ENCODE results near the gene TAF6. TPM values are rescaled to one million over a fixed set of nuclear protein-coding genes. Genes with fewer than 3 reads are reported as not detected.
A peak's percentile ranks its signal among the peaks of the same experiment; 100 is the strongest.

Gene TAF6
- total and polyA plus RNA-seq, 9 of the 15 experiments (the other 6 are each of a cell fraction or from before 2014, with no cell fraction given) = 0.78 to 78.7 (median 21.3) TPM

DNA sequence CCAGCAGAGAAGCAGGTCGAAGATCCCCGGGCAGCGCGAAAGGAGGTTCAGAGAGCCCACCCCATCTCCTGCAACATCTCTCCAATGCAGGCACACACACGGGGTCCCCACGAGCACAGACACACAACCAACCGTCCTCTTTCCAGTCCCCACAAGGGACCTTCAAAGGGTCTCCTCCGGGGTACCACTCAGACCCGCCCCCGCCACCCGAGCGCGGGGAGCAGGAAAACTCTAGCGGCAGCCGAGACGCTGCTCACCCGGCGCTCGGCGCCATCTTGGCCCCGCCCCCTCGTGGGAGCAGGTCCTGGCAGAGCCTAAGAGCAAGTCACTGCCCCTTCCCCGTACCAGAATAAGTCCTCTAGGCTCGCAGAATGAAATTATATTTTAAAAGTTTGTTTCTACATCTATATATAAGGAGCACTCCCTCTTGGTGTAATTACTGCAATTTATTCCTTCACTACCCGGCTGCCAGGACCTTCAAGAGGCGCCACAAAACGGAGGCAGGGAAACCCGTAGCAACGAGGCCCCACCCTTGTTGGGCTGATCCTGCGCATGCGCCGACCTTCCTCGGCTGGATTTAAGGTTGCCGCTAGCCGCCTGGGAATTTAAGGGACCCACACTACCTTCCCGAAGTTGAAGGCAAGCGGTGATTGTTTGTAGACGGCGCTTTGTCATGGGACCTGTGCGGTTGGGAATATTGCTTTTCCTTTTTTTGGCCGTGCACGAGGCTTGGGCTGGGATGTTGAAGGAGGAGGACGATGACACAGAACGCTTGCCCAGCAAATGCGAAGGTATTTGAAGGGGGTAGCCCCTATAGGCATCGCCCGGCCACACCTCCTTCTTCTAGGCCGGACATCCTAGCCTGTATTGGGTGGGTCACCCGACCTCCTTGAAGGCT is at the start of gene TAF6, which contains the start of gene CNPY4 (continued):
- TF ChIP-seq PHF20 (IDR thresholded peaks at IDR 0.05; ENCODE audit: partially characterized antibody) (peak; percentile 84), DMBX1 (CRISPR knock-in tag; IDR thresholded peaks at IDR 0.05; ENCODE audit: borderline replicate concordance) (0 out of 2 replicates have a peak, but pooled peaks have one; percentile 16), MCM2 (IDR thresholded peaks at IDR 0.05; ENCODE audit: low read depth) (no peak), SMARCE1 (IDR thresholded peaks at IDR 0.05) (peak; percentile 18; the same call in 1 of the 2 replicates), ARNT (IDR thresholded peaks at IDR 0.05) (peak; percentile 22 to 98; a peak in 3 of 4 replicates), ZNF445 (CRISPR knock-in tag; IDR thresholded peaks at IDR 0.05; ENCODE audit: low read depth) (peak; percentile 67; the same call in 1 of the 2 replicates), KLF1 (tag; IDR thresholded peaks at IDR 0.05) (peak; percentile 91), PHF8 (IDR thresholded peaks at IDR 0.05; ENCODE audit: borderline replicate concordance, low read length) (peak; percentile 92)
- TF ChIP-seq, protein P1, sequence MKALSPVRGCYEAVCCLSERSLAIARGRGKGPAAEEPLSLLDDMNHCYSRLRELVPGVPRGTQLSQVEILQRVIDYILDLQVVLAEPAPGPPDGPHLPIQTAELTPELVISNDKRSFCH (CRISPR knock-in tag; IDR thresholded peaks at IDR 0.05) = no peak
- TF ChIP-seq, protein P1 (tag; IDR thresholded peaks at IDR 0.05) = no peak
- TF ChIP-seq, protein P2, sequence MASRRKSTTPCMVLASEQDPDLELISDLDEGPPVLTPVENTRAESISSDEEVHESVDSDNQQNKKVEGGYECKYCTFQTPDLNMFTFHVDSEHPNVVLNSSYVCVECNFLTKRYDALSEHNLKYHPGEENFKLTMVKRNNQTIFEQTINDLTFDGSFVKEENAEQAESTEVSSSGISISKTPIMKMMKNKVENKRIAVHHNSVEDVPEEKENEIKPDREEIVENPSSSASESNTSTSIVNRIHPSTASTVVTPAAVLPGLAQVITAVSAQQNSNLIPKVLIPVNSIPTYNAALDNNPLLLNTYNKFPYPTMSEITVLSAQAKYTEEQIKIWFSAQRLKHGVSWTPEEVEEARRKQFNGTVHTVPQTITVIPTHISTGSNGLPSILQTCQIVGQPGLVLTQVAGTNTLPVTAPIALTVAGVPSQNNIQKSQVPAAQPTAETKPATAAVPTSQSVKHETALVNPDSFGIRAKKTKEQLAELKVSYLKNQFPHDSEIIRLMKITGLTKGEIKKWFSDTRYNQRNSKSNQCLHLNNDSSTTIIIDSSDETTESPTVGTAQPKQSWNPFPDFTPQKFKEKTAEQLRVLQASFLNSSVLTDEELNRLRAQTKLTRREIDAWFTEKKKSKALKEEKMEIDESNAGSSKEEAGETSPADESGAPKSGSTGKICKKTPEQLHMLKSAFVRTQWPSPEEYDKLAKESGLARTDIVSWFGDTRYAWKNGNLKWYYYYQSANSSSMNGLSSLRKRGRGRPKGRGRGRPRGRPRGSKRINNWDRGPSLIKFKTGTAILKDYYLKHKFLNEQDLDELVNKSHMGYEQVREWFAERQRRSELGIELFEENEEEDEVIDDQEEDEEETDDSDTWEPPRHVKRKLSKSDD (conservative IDR thresholded peaks at IDR 0.05; ENCODE audit: low read length) = peak; percentile 55; the same call in 1 of the 2 replicates
- TF ChIP-seq, protein P3, sequence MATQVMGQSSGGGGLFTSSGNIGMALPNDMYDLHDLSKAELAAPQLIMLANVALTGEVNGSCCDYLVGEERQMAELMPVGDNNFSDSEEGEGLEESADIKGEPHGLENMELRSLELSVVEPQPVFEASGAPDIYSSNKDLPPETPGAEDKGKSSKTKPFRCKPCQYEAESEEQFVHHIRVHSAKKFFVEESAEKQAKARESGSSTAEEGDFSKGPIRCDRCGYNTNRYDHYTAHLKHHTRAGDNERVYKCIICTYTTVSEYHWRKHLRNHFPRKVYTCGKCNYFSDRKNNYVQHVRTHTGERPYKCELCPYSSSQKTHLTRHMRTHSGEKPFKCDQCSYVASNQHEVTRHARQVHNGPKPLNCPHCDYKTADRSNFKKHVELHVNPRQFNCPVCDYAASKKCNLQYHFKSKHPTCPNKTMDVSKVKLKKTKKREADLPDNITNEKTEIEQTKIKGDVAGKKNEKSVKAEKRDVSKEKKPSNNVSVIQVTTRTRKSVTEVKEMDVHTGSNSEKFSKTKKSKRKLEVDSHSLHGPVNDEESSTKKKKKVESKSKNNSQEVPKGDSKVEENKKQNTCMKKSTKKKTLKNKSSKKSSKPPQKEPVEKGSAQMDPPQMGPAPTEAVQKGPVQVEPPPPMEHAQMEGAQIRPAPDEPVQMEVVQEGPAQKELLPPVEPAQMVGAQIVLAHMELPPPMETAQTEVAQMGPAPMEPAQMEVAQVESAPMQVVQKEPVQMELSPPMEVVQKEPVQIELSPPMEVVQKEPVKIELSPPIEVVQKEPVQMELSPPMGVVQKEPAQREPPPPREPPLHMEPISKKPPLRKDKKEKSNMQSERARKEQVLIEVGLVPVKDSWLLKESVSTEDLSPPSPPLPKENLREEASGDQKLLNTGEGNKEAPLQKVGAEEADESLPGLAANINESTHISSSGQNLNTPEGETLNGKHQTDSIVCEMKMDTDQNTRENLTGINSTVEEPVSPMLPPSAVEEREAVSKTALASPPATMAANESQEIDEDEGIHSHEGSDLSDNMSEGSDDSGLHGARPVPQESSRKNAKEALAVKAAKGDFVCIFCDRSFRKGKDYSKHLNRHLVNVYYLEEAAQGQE (IDR thresholded peaks at IDR 0.05; ENCODE audit: borderline replicate concordance) = no peak
- TF ChIP-seq, protein P3 (CRISPR knock-in tag; IDR thresholded peaks at IDR 0.05; ENCODE audit: low read depth) = peak; percentile 63; the same call in 1 of the 2 replicates
- TF ChIP-seq, protein P4, sequence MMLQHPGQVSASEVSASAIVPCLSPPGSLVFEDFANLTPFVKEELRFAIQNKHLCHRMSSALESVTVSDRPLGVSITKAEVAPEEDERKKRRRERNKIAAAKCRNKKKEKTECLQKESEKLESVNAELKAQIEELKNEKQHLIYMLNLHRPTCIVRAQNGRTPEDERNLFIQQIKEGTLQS (IDR thresholded peaks at IDR 0.05) = no peak
- TF ChIP-seq, protein P4 (CRISPR knock-in tag; conservative IDR thresholded peaks at IDR 0.05) = peak; percentile 72; the same call in 1 of the 2 replicates

Measured in K562 (cell line).